H1 (cell line): ENCODE results near the gene MED12L. TPM values are rescaled to one million over a fixed set of nuclear protein-coding genes. Genes with fewer than 3 reads are reported as not detected.

Experiments
- CTCF ChIA-PET: fragments of 300-600 bp; sonication (Branson Sonifier 250); formaldehyde crosslinking; loops from one replicate; lab custom pipeline; 2021; ENCODE audit not compliant: partially characterized antibody; lab: Charles Lee
- POLR2A ChIA-PET: fragments of 300-600 bp; sonication (Branson Sonifier 250); formaldehyde crosslinking; loops from one replicate; lab custom pipeline; 2021; ENCODE audit warnings: inconsistent platforms; ENCODE audit not compliant: partially characterized antibody; lab: Charles Lee
- DNase-seq, 2 experiments: peaks; one replicate each; pipeline versions ENCODE4 v3.0.0 to v3.0.0-alpha.2; 2010 to 2022; ENCODE audit warnings: low spot score in 2 of 2, low read depth in 1 of 2, mixed read lengths in 1 of 2
- FAIRE-seq: peaks from 2 replicates; lab custom pipeline; 2011; peaks lifted over from hg19 to GRCh38; lab: Jason Lieb, UNC
- H2AFZ ChIP-seq: 2 replicates; pipeline ENCODE4 v1.8.1; 2012; ENCODE audit warnings: low read length, inconsistent platforms
- H2AK5ac ChIP-seq: 2 replicates; pipeline ENCODE4 v1.6.1; 2013; ENCODE audit warnings: low read depth, low read length
- H2BK120ac ChIP-seq: replicated peaks from 2 replicates; pipeline ENCODE3; 2013; ENCODE audit warnings: low read depth, low read length, inconsistent platforms
- H2BK12ac ChIP-seq: 2 replicates; pipeline ENCODE4 v1.6.1; 2013; ENCODE audit warnings: low read depth, low read length
- H2BK15ac ChIP-seq: 2 replicates; pipeline ENCODE4 v1.6.1; 2013; ENCODE audit warnings: low read length
- H2BK20ac ChIP-seq: 2 replicates; pipeline ENCODE4 v1.6.1; 2013; ENCODE audit warnings: low read length
- H2BK5ac ChIP-seq: 2 replicates; pipeline ENCODE4 v1.6.1; 2013; ENCODE audit warnings: low read depth, low read length
- H3K14ac ChIP-seq: 2 replicates; pipeline ENCODE4 v1.6.1; 2013; ENCODE audit warnings: inconsistent platforms; ENCODE audit not compliant: insufficient read length
- H3K18ac ChIP-seq: 2 replicates; pipeline ENCODE4 v1.6.1; 2013; ENCODE audit warnings: low read length; ENCODE audit errors: extremely low read depth
- H3K23ac ChIP-seq: 2 replicates; pipeline ENCODE4 v1.6.1; 2013; ENCODE audit warnings: inconsistent platforms; ENCODE audit not compliant: insufficient read length
- H3K23me2 ChIP-seq: 2 replicates; pipeline ENCODE4 v1.6.1; 2013; ENCODE audit warnings: low read depth, low read length
- H3K27ac ChIP-seq: 2 replicates; pipeline ENCODE4 v1.6.1; 2011; ENCODE audit warnings: low read depth, low read length, inconsistent platforms
- H3K27me3 ChIP-seq, 4 experiments: replicated peaks in 1 of 4; 1 replicate in 1 of 4; 2 replicates in 3 of 4; pipeline versions ENCODE4 v1.6.1 to v1.8.1; 2011 to 2013; ENCODE audit warnings: low read length in 3 of 4, mild to moderate bottlenecking in 3 of 4, inconsistent platforms in 2 of 4, mixed read lengths in 2 of 4, moderate library complexity in 1 of 4; ENCODE audit not compliant: control insufficient read depth in 3 of 4, insufficient read depth in 3 of 4; ENCODE audit errors: extremely low read depth in 1 of 4
- H3K36me3 ChIP-seq, 4 experiments: 2 replicates each; pipeline versions ENCODE4 v1.6.1 to v1.8.1; 2011 to 2013; ENCODE audit warnings: mild to moderate bottlenecking in 4 of 4, low read length in 3 of 4, moderate library complexity in 2 of 4, control low read depth in 1 of 4, inconsistent platforms in 1 of 4; ENCODE audit not compliant: insufficient read depth in 4 of 4, control insufficient read depth in 2 of 4
- H3K4ac ChIP-seq: replicated peaks from 2 replicates; pipeline ENCODE3; 2013; ENCODE audit warnings: low read length, low read depth, mixed read lengths, inconsistent platforms; ENCODE audit not compliant: insufficient read length
- H3K4me1 ChIP-seq, 4 experiments: replicated peaks in 1 of 4; 1 replicate in 1 of 4; 2 replicates in 3 of 4; pipeline versions ENCODE4 v1.6.1 to v1.8.1; 2011 to 2013; ENCODE audit warnings: low read length in 3 of 4, inconsistent platforms in 2 of 4, mixed read lengths in 1 of 4; ENCODE audit not compliant: insufficient read depth in 4 of 4, control insufficient read depth in 3 of 4
- H3K4me2 ChIP-seq, 2 experiments: 2 replicates each; pipeline versions ENCODE4 v1.6.1 to v1.8.1; 2011 to 2013; ENCODE audit warnings: low read depth in 2 of 2, low read length in 2 of 2, control low read depth in 1 of 2, inconsistent platforms in 1 of 2, mild to moderate bottlenecking in 1 of 2; ENCODE audit not compliant: insufficient read depth in 1 of 2
- H3K4me3 ChIP-seq, 4 experiments: fragments of 200-600, 300-600 bp in 1 of 4; sonication (generic), shearing (Covaris generic), sonication (Bioruptor Twin) in 1 of 4; 2 replicates each; pipeline versions ENCODE4 v1.5.1 to v1.8.1; 2011 to 2016; ENCODE audit warnings: low read length in 4 of 4, low read depth in 3 of 4, control low read depth in 2 of 4, inconsistent platforms in 2 of 4, mild to moderate bottlenecking in 2 of 4, mixed read lengths in 1 of 4, moderate library complexity in 1 of 4; ENCODE audit not compliant: insufficient read depth in 2 of 4; ENCODE audit errors: extremely low read depth in 1 of 4
- H3K56ac ChIP-seq: replicated peaks from 2 replicates; pipeline ENCODE3; 2013; ENCODE audit warnings: low read depth, mild to moderate bottlenecking, mixed read lengths, low read length, inconsistent platforms; ENCODE audit not compliant: insufficient read length
- H3K79me1 ChIP-seq: 2 replicates; pipeline ENCODE4 v1.6.1; 2013; ENCODE audit warnings: low read depth, low read length, control low read depth
- H3K79me2 ChIP-seq, 2 experiments: 2 replicates each; pipeline versions ENCODE4 v1.6.1 to v1.8.1; 2012 to 2013; ENCODE audit warnings: low read length in 2 of 2, mild to moderate bottlenecking in 2 of 2, inconsistent platforms in 1 of 2; ENCODE audit not compliant: insufficient read depth in 2 of 2, control insufficient read depth in 1 of 2
- H3K9ac ChIP-seq, 4 experiments: replicated peaks in 1 of 4; 1 replicate in 1 of 4; 2 replicates in 3 of 4; pipeline versions ENCODE4 v1.6.1 to v1.8.1; 2011 to 2013; ENCODE audit warnings: low read depth in 3 of 4, low read length in 3 of 4, control low read depth in 2 of 4, mild to moderate bottlenecking in 2 of 4, moderate library complexity in 2 of 4, inconsistent platforms in 1 of 4; ENCODE audit errors: extremely low read depth in 1 of 4
- H3K9me3 ChIP-seq, 2 experiments: 2 replicates each; pipeline versions ENCODE4 v1.6.1 to v1.8.1; 2012 to 2013; ENCODE audit warnings: mild to moderate bottlenecking in 2 of 2, moderate library complexity in 2 of 2, control low read depth in 1 of 2, inconsistent platforms in 1 of 2, low read depth in 1 of 2, low read length in 1 of 2, mixed read lengths in 1 of 2; ENCODE audit not compliant: insufficient read depth in 2 of 2
- H4K20me1 ChIP-seq, 2 experiments: replicated peaks in 1 of 2; 2 replicates each; pipeline versions ENCODE3 to v1.8.1; 2011 to 2013; ENCODE audit warnings: inconsistent platforms in 2 of 2, low read length in 2 of 2, mild to moderate bottlenecking in 1 of 2; ENCODE audit not compliant: insufficient read depth in 2 of 2, control insufficient read depth in 1 of 2
- H4K5ac ChIP-seq: 2 replicates; pipeline ENCODE4 v1.6.1; 2013; ENCODE audit warnings: low read length, low read depth, mixed read lengths, inconsistent platforms; ENCODE audit not compliant: insufficient read length
- H4K8ac ChIP-seq: 2 replicates; pipeline ENCODE4 v1.8.0; 2013; ENCODE audit warnings: mild to moderate bottlenecking, moderate library complexity, low read length, inconsistent platforms; ENCODE audit not compliant: insufficient read depth; ENCODE audit errors: extremely low read depth
- H4K91ac ChIP-seq: replicated peaks from 2 replicates; pipeline ENCODE3; 2013; ENCODE audit warnings: low read length, mixed read lengths, inconsistent platforms; ENCODE audit not compliant: insufficient read length
- CBX5 ChIP-seq: fragments of 300-800, 300-1000 bp; sonication (generic); IDR thresholded peaks from 2 replicates; pipeline ENCODE4 v1.7.1; 2016; ENCODE audit warnings: antibody characterized with exemption, low read length, low read depth
- CHD2 ChIP-seq: IDR thresholded peaks from 2 replicates; pipeline ENCODE4 v1.6.1; 2012; ENCODE audit warnings: low read length, improper control_type of control experiment
- CREB1 ChIP-seq: IDR thresholded peaks from 2 replicates; pipeline ENCODE4 v1.6.1; 2012; ENCODE audit warnings: inconsistent platforms
- KDM4A ChIP-seq: IDR thresholded peaks from one replicate; pipeline ENCODE4 v1.7.1; 2012; ENCODE audit warnings: low read depth, mild to moderate bottlenecking, moderate library complexity, low read length, inconsistent platforms; ENCODE audit not compliant: severe bottlenecking
- NANOG ChIP-seq: IDR thresholded peaks from 2 replicates; pipeline ENCODE4 v1.6.1; 2011; ENCODE audit warnings: low read length, low read depth, mild to moderate bottlenecking, inconsistent platforms; ENCODE audit not compliant: insufficient read depth, poor library complexity, severe bottlenecking
- SIN3A ChIP-seq, 2 experiments: IDR thresholded peaks in 1 of 2; conservative IDR thresholded peaks in 1 of 2; 2 replicates each; pipeline ENCODE4 v1.6.1; 2011 to 2012; ENCODE audit warnings: low read length in 2 of 2, improper control_type of control experiment in 1 of 2, low read depth in 1 of 2, mild to moderate bottlenecking in 1 of 2
- SP2 ChIP-seq: IDR thresholded peaks from 2 replicates; pipeline ENCODE4 v1.6.1; 2012; ENCODE audit warnings: mild to moderate bottlenecking, low read length, inconsistent platforms
- SP4 ChIP-seq: IDR thresholded peaks from 2 replicates; pipeline ENCODE4 v1.6.1; 2012; ENCODE audit warnings: low read length, inconsistent platforms
- TAF7 ChIP-seq: optimal IDR thresholded peaks from 2 replicates; pipeline ENCODE3; 2011; ENCODE audit warnings: low read depth, mild to moderate bottlenecking, inconsistent platforms, low read length, moderate library complexity, borderline replicate concordance
- TBP ChIP-seq: IDR thresholded peaks from 2 replicates; pipeline ENCODE4 v1.6.1; 2011; ENCODE audit warnings: low read depth, low read length, improper control_type of control experiment
- YY1 ChIP-seq: IDR thresholded peaks from 2 replicates; pipeline ENCODE4 v1.6.1; 2011; ENCODE audit warnings: low read depth, mild to moderate bottlenecking, low read length
- WGBS, 2 experiments: shearing (Covaris generic) in 1 of 2; methylation state at CpG; one replicate each; pipeline versions ENCODE4 v1.1.6 to v1.1.7; 2013 to 2015; ENCODE audit warnings: low lambda C conversion rate in 2 of 2, mixed read lengths in 2 of 2, inconsistent platforms in 1 of 2, low coverage in 1 of 2, missing lambda C conversion rate in 1 of 2; ENCODE audit not compliant: insufficient replicate concordance in 2 of 2, insufficient coverage in 1 of 2, insufficient read length in 1 of 2; ENCODE audit errors: extremely low coverage in 1 of 2, missing lambda C conversion rate in 1 of 2; 5-methylcytosine and 5-hydroxymethylcytosine counted together
- polyA plus RNA-seq, 7 experiments: library from polyadenylated mRNA; depleted of rRNA in 3 of 7; stranded (reverse) in 5 of 7; unstranded in 2 of 7; fragments of >200 nt in 5 of 7; fragments of 200-250 nt in 2 of 7; gene quantifications; 1 replicate in 5 of 7; 2 replicates in 1 of 7; 4 replicates in 1 of 7; pipeline versions ENCODE4 v1.2.1 to v1.2.3, GENCODE V29; 2011 to 2013; ENCODE audit warnings: missing spikeins in 2 of 7, mixed read lengths in 2 of 7
- total RNA-seq: library from RNA; stranded (reverse); fragmentation: NEBNext Ultra II Directional; extraction: Animal tissue kit (Norgen Biotek cat#: 25700); gene quantifications from 2 replicates; pipeline ENCODE4 v1.2.1, GENCODE V29; 2021
- TF ChIP-seq, protein P1 (sequence below): IDR thresholded peaks from 2 replicates; pipeline ENCODE4 v1.6.1; 2011; ENCODE audit warnings: low read length, improper control_type of control experiment
- TF ChIP-seq, protein P2 (sequence below): IDR thresholded peaks from 2 replicates; pipeline ENCODE4 v1.6.1; 2011; ENCODE audit warnings: low read depth, mild to moderate bottlenecking, low read length; ENCODE audit not compliant: insufficient read depth

The MED12L gene
- total and polyA plus RNA-seq, 2 of the 8 experiments (the other 6 are each of a cell fraction or from before 2014, with no cell fraction given): 3.6 to 26.2 TPM

DNA sequence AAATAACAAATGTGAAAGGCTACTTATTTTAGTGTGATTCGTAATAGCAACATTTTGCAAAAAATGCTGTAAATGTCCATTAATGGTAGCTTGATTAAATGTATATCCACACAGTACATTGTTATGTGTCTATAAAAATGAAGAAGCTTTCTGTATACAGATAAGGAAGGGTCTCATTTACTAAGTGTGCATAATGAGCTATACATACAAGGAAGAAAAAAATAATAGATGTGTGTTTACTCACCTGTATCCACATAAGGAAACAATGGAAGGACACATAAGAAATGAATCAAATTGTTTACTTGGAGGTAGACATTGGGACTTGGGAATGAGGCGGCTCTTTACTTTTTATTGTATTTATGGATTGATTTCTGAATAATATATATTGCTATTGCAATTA, 34.9 kb downstream of the MED12L start:
- no peaks in the 10 kb centered on the region for H3K4me1 ChIP-seq
- no peak overlapping the region for H3K4me3 ChIP-seq
- H2AK5ac ChIP-seq: no peak overlapping the region
- H3K4me2 ChIP-seq: no peak overlapping the region
- H4K20me1 ChIP-seq: no peaks in the 10 kb centered on the region
- no peak overlapping the region for H4K5ac ChIP-seq
- no peak overlapping the region for H2BK120ac ChIP-seq
- H4K8ac ChIP-seq: no peak overlapping the region
- H3K56ac ChIP-seq: no peak overlapping the region
- no peak overlapping the region for H2BK20ac ChIP-seq
- no peak overlapping the region for H3K27ac ChIP-seq
- H3K9me3 ChIP-seq: no peaks in the 10 kb centered on the region
- H3K14ac ChIP-seq: no peak overlapping the region
- ChIA-PET POLR2A (interaction anchor here (1.2 kb wide), 1 partner anchor 35 kb away, joined by 4 read pairs; the partner anchor contains the start of gene MED12L), CTCF (interaction anchor here (0.8 to 1.4 kb wide), 2 partner anchors 11 to 13 kb away, joined by 4 read pairs; no protein-coding TSS in a partner anchor)
- H2AFZ ChIP-seq: no peak overlapping the region
- H4K91ac ChIP-seq: no peak overlapping the region
- H2BK5ac ChIP-seq: no peak overlapping the region
- H2BK15ac ChIP-seq: no peak overlapping the region
- TF ChIP-seq KDM4A: no peak
- TF ChIP-seq CREB1: no peak
- no peak for TF ChIP-seq CHD2
- no peak for TF ChIP-seq TBP
- TF ChIP-seq SP4: no peak
- no peak for TF ChIP-seq NANOG
- no peak for TF ChIP-seq SP2
- TF ChIP-seq YY1: no peak
- TF ChIP-seq, protein P1, sequence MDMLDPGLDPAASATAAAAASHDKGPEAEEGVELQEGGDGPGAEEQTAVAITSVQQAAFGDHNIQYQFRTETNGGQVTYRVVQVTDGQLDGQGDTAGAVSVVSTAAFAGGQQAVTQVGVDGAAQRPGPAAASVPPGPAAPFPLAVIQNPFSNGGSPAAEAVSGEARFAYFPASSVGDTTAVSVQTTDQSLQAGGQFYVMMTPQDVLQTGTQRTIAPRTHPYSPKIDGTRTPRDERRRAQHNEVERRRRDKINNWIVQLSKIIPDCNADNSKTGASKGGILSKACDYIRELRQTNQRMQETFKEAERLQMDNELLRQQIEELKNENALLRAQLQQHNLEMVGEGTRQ: no peak
- TF ChIP-seq SIN3A (conservative IDR thresholded peaks at IDR 0.05 in 1 of 2, IDR thresholded peaks at IDR 0.05 in 1 of 2; ENCODE audit: low read depth in 1 of 2, low read length in 2 of 2): no peak
- TF ChIP-seq CBX5: no peak
- TF ChIP-seq, protein P2, sequence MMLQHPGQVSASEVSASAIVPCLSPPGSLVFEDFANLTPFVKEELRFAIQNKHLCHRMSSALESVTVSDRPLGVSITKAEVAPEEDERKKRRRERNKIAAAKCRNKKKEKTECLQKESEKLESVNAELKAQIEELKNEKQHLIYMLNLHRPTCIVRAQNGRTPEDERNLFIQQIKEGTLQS: no peak
- TF ChIP-seq TAF7: no peak
- DNase-seq: no peak
- WGBS, 2 experiments: 86% methylated on average over 2 of the region's 2 CpGs; no CpG with 5 or more reads in 1 of the 2 experiments
- H3K9ac ChIP-seq: no peak overlapping the region
- H3K23ac ChIP-seq: no peak overlapping the region
- no peak overlapping the region for H2BK12ac ChIP-seq
- H3K23me2 ChIP-seq: no peaks in the 10 kb centered on the region
- H3K27me3 ChIP-seq: no peaks in the 10 kb centered on the region
- peaks cover 2% of the 10 kb centered on the region; the same call in 1 of the 2 replicates for H3K79me1 ChIP-seq
- no peak overlapping the region for H3K4ac ChIP-seq
- H3K36me3 ChIP-seq: peaks cover 0 to 9% (median 0%) of the 10 kb centered on the region in 4 experiments; a peak in 2 of 8 replicates
- H3K18ac ChIP-seq: no peak overlapping the region
- H3K79me2 ChIP-seq: no peaks in the 10 kb centered on the region; a peak in 1 of 4 replicates
- FAIRE-seq: no peak
